ENCODE data around the gene FAAP20. TPM values are rescaled to one million over a fixed set of nuclear protein-coding genes. Genes with fewer than 3 reads are reported as not detected.

The FAAP20 gene
- total and polyA plus RNA-seq, 7 donors: 28.4 to 58.0 (median 45.3) TPM

DNA sequence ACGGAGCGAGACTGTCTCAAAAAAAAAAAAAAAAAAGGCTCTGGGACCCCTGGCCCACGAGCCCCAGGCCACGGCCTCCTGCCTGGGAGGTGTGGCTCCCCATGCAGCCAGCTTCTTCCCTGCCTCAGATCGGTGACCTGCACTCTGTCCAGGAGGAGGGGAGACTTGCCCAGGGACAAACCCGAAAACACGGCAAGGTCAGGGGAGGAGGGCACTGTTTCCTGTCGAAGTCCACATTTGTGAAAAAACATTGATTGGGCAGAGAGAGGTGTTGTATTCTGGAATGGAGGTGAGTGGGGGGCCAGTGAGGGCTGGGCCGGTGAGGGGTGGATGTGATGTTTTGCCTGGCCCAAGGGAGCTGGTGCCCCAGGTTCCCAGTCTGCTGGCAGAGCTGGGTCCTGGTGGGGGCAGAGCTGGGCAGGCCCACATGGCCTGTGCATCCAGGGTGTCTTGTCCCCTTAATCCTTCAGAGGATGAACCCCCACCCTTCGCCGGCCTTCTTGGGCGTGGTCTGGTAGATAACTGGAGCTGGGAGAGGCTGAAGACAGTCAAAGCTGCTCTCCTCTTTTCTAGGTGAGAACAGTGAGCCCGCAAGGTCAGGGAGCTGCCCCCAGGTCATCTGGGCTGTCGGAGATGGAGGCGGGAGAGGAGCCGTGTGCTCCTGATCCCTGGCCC, 12.4 kb upstream of the FAAP20 start:
- TF ChIP-seq EP300 (IDR thresholded peaks at IDR 0.05) (no peak), POLR2A (IDR thresholded peaks at IDR 0.05) (no peak), POLR2AphosphoS5 (IDR thresholded peaks at IDR 0.05) (no peak)
- TF ChIP-seq, protein P1, sequence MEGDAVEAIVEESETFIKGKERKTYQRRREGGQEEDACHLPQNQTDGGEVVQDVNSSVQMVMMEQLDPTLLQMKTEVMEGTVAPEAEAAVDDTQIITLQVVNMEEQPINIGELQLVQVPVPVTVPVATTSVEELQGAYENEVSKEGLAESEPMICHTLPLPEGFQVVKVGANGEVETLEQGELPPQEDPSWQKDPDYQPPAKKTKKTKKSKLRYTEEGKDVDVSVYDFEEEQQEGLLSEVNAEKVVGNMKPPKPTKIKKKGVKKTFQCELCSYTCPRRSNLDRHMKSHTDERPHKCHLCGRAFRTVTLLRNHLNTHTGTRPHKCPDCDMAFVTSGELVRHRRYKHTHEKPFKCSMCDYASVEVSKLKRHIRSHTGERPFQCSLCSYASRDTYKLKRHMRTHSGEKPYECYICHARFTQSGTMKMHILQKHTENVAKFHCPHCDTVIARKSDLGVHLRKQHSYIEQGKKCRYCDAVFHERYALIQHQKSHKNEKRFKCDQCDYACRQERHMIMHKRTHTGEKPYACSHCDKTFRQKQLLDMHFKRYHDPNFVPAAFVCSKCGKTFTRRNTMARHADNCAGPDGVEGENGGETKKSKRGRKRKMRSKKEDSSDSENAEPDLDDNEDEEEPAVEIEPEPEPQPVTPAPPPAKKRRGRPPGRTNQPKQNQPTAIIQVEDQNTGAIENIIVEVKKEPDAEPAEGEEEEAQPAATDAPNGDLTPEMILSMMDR (IDR thresholded peaks at IDR 0.05): no peak
- no peaks in the 10 kb centered on the region for H3K27me3 ChIP-seq
- intact Hi-C loops (cut with DNase I): no loop called here
- H3K36me3 ChIP-seq: no peaks in the 10 kb centered on the region
- H3K9me3 ChIP-seq: no peaks in the 10 kb centered on the region
- H3K27ac ChIP-seq: peak overlapping the region; percentile 88 to 94 (median 92)
- peak; percentile 72 for DNase-seq
- H3K4me1 ChIP-seq: peaks cover 0 to 60% (median 46%) of the 10 kb centered on the region in 4 donors
- peak overlapping the region in 2 of 4 donors; percentile 20 to 26 for H3K4me3 ChIP-seq
- 76 to 85% methylated on average over 16 of the region's 16 CpGs for WGBS, 2 donors

DNA sequence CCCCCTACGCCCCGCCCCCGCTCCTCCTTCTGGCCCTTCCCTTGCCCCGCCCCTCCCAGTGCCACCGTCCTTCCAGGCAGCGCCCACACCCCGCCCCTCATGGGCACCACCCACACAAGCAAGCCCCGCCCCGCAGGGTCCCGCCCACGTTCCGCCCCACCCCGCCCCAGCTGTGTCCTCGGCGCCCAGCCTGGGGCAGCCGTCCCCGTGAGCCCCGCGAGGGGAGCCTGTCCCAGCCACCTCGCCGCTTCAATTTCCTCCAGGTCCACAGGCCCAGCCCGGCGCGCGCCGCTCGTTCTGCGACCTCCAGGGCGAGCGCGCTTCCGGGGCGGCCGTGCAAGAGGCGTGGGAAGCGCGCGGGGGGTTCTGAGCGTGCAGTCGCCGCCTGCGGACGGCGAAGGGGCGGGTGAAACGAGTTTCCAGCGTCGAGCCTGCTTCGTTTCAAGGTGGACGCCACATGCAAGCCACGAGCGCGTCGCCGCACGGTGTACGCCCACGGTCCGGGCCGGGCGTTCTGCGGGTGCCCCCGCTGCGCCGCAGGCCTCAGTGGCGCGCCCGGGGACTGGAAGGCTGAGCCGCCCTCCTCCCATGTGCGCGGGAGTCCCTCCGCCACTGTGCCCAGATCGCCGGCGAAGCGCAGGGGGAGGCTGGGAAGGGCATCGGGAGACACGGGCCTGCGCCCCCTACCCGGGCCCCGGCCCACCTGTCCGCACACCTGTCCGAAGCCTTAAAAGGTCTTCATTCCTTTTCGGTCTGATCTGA, 10.8 kb upstream of the FAAP20 start:
- H3K9me3 ChIP-seq: no peaks in the 10 kb centered on the region
- peak overlapping the region; percentile 88 to 94 (median 92) for H3K27ac ChIP-seq
- intact Hi-C loops (cut with DNase I): loop anchor here (2.0 kb wide), 1 partner anchor 109 kb away; no protein-coding TSS in a partner anchor
- no peaks in the 10 kb centered on the region for H3K27me3 ChIP-seq
- TF ChIP-seq POLR2A (IDR thresholded peaks at IDR 0.05): peak in 1 of 2 donors; percentile 39
- TF ChIP-seq, protein P1 (IDR thresholded peaks at IDR 0.05): no peak
- peak; percentile 69 to 90 (median 84) for TF ChIP-seq POLR2AphosphoS5 (IDR thresholded peaks at IDR 0.05)
- peak in 1 of 4 donors; percentile 23 for TF ChIP-seq EP300 (IDR thresholded peaks at IDR 0.05)
- 10 to 13% methylated on average over 81 to 84 of the region's 84 CpGs for WGBS, 2 donors
- peak overlapping the region; percentile 23 to 57 (median 47) for H3K4me3 ChIP-seq
- H3K4me1 ChIP-seq: peaks cover 0 to 64% (median 49%) of the 10 kb centered on the region in 4 donors
- no peaks in the 10 kb centered on the region for H3K36me3 ChIP-seq
- DNase-seq: peak; percentile 99

DNA sequence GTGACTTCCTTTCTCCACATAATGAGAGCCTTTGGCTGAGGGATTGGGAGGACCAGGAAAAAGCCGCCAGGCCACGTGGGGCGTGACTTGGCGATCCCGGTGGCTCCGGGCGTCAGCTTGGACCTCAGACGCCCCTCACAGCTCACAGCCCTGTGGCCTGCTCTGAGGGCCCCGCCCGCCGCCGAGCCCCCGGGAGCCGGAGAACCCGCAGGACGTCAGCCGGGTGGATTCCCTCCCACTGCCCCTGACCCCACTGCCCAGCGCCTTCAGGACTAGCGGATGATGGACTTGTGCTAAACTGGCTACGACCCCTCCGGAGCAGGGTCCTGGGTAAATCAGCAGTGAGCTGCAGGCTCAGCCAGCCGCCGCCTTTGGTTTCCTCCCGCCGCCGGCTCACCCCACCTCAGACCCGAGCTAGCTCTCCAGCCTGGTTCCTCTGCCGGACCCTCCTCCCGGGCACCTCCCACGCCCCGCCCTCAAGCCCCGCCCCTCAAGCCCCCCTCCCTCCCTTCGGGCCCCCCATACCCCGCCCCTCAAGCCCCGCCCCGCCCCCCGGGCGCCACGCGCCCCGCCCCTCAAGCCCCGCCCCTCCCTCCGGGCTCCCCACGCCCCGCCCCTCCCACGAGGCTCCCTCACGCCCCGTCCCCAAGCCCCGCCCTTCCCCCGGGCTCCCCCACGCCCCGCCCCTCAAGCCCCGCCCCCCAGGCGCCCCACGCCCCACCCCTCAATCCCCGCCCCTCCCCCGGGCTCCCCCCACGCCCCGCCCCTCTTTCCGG, 10.0 kb upstream of the FAAP20 start:
- 3 to 4% methylated on average over 53 to 55 of the region's 60 CpGs for WGBS, 2 donors
- intact Hi-C loops (cut with DNase I): loop anchor here (2.0 to 5.0 kb wide), 2 partner anchors 110 to 323 kb away; partner anchors contain the start of gene PANK4
- peaks cover 0 to 68% (median 56%) of the 10 kb centered on the region in 4 donors for H3K4me1 ChIP-seq
- peak overlapping the region; percentile 36 to 62 (median 52) for H3K4me3 ChIP-seq
- H3K27ac ChIP-seq: peak overlapping the region; percentile 86 to 93 (median 89)
- no peaks in the 10 kb centered on the region for H3K27me3 ChIP-seq
- no peaks in the 10 kb centered on the region for H3K9me3 ChIP-seq
- no peak for TF ChIP-seq EP300 (IDR thresholded peaks at IDR 0.05)
- peak; percentile 31 to 34 for TF ChIP-seq POLR2A (IDR thresholded peaks at IDR 0.05)
- TF ChIP-seq, protein P1 (IDR thresholded peaks at IDR 0.05): no peak
- TF ChIP-seq POLR2AphosphoS5 (IDR thresholded peaks at IDR 0.05): peak; percentile 41 to 66 (median 50)
- no peaks in the 10 kb centered on the region for H3K36me3 ChIP-seq
- DNase-seq: peak; percentile 94

DNA sequence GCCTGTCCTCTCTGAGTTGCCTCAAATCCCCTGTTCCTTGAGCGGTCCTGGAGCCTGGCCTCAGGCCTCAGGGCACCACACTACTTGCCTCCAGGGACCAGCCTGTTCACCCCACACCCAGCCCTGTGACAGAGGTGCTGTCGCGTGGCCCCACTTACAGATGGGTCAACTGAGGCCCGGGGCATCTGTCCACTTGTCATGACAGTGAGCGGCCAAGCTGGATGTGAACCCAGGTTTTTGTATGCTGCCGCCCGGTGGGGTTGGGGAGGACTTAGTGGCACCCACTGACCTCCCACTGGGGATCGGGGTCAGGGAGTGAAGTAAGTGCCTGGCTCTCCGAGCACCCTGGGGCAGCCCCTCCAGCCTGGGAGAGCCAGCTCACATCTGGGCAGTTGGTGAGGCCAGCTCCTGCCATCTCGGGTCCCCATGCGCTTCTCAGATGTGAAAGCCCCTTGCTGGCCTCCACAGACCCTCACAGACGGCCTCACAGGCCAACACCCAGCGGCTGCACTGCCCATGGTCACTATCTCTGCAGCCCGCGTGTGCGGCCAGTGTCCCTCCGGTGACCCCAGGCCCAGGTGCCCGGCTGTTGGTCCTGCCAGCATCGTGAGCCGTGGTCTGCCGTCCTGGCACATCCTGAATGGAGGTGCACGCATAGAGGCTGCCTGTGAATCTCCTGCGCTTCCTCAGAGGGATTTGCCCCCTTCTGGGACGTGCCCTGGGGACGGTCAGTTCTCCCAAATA, 9.3 kb upstream of the FAAP20 start:
- no peaks in the 10 kb centered on the region for H3K36me3 ChIP-seq
- peak overlapping the region in 3 of 4 donors; percentile 52 to 62 (median 53) for H3K4me3 ChIP-seq
- peaks cover 0 to 65% (median 56%) of the 10 kb centered on the region in 4 donors for H3K4me1 ChIP-seq
- 71 to 76% methylated on average over 25 of the region's 25 CpGs for WGBS, 2 donors
- peak; percentile 76 for DNase-seq
- intact Hi-C loops (cut with DNase I): loop anchor here (2.0 to 5.0 kb wide), 2 partner anchors 111 to 323 kb away; partner anchors contain the start of gene PANK4
- H3K27me3 ChIP-seq: no peaks in the 10 kb centered on the region
- H3K9me3 ChIP-seq: no peaks in the 10 kb centered on the region
- peak overlapping the region; percentile 86 to 93 (median 89) for H3K27ac ChIP-seq
- TF ChIP-seq EP300 (IDR thresholded peaks at IDR 0.05): no peak

Measured in sigmoid colon (tissue), 7 donors.